ENCODE measurements around the gene PTPRG. TPM values are rescaled to one million over a fixed set of nuclear protein-coding genes. Genes with fewer than 3 reads are reported as not detected.

PTPRG gene
- total RNA-seq, 1 experiment from 2014 or later, result 69.3 TPM

- Histone ChIP-seq H4K91ac (ENCODE audit: insufficient read length, low read depth, low read length) (no peak overlapping the region), H3K23ac (ENCODE audit: insufficient read length, low read depth, low read length) (no peak overlapping the region), H3K27ac (ENCODE audit: insufficient read length, low read depth, low read length) (no peak overlapping the region), H3K23me2 (ENCODE audit: insufficient read length, low read depth, low read length, poor library complexity, severe bottlenecking) (no peaks in the 10 kb centered on the region), H3T11ph (ENCODE audit: low read length) (no peak overlapping the region), H3K14ac (ENCODE audit: insufficient read depth, low read length) (no peak overlapping the region), H3K56ac (ENCODE audit: insufficient read length, low read depth, low read length) (no peak overlapping the region), H3K79me2 (ENCODE audit: insufficient read depth, low read length) (no peaks in the 10 kb centered on the region), H3K9me3 (ENCODE audit: control insufficient read depth, low read depth, low read length) (no peaks in the 10 kb centered on the region), H4K8ac (replicated peaks; ENCODE audit: insufficient read length, low read depth, low read length) (no peak overlapping the region), H2AK5ac (ENCODE audit: insufficient read length, low read length) (no peak overlapping the region), H3K4me2 (ENCODE audit: insufficient read depth, insufficient read length, low read length) (no peak overlapping the region), H2BK5ac (ENCODE audit: insufficient read length, low read length) (no peak overlapping the region), H4K5ac (ENCODE audit: insufficient read length, low read depth, low read length) (no peak overlapping the region), H3K9ac (ENCODE audit: extremely low read depth, insufficient read length, low read length) (no peak overlapping the region), H3K79me1 (ENCODE audit: insufficient read depth, low read depth, low read length, poor library complexity, severe bottlenecking) (no peaks in the 10 kb centered on the region), H2BK15ac (ENCODE audit: low read depth, low read length) (no peak overlapping the region), H2BK120ac (ENCODE audit: low read depth, low read length, poor library complexity, severe bottlenecking) (no peak overlapping the region), H3K4ac (ENCODE audit: low read depth, low read length) (no peak overlapping the region), H2BK20ac (ENCODE audit: low read depth, low read length, poor library complexity, severe bottlenecking) (no peak overlapping the region), H3K27me3 (ENCODE audit: insufficient read depth, low read length) (no peaks in the 10 kb centered on the region), H3K18ac (ENCODE audit: insufficient read length, low read depth, low read length) (no peak overlapping the region), H3K4me1 (ENCODE audit: insufficient read depth, low read length) (no peaks in the 10 kb centered on the region), H2AFZ (ENCODE audit: low read length) (no peak overlapping the region), H2BK12ac (ENCODE audit: insufficient read length, low read depth, low read length) (no peak overlapping the region), H4K20me1 (ENCODE audit: control insufficient read depth, insufficient read depth, insufficient read length) (no peaks in the 10 kb centered on the region)
- Mint-ChIP-seq H3K36me3 (ENCODE audit: insufficient read depth in 1 of 3, low read depth in 3 of 3) (peaks cover 14 to 23% (median 16%) of the 10 kb centered on the region in 3 experiments; a peak in 6 of 7 replicates), H3K27ac (no peak overlapping the region), H3K9me3 (peaks cover 13 to 16% of the 10 kb centered on the region in 2 experiments), H3K27me3 (ENCODE audit: low read depth) (no peaks in the 10 kb centered on the region), H3K4me1 (no peaks in the 10 kb centered on the region), H3K4me3 (no peak overlapping the region)
- WGBS (ENCODE audit: extremely low coverage, insufficient read length, low lambda C conversion rate), result 100% methylated on average over 1 of the region's 3 CpGs
- TF ChIP-seq, protein P1, sequence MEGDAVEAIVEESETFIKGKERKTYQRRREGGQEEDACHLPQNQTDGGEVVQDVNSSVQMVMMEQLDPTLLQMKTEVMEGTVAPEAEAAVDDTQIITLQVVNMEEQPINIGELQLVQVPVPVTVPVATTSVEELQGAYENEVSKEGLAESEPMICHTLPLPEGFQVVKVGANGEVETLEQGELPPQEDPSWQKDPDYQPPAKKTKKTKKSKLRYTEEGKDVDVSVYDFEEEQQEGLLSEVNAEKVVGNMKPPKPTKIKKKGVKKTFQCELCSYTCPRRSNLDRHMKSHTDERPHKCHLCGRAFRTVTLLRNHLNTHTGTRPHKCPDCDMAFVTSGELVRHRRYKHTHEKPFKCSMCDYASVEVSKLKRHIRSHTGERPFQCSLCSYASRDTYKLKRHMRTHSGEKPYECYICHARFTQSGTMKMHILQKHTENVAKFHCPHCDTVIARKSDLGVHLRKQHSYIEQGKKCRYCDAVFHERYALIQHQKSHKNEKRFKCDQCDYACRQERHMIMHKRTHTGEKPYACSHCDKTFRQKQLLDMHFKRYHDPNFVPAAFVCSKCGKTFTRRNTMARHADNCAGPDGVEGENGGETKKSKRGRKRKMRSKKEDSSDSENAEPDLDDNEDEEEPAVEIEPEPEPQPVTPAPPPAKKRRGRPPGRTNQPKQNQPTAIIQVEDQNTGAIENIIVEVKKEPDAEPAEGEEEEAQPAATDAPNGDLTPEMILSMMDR (conservative IDR thresholded peaks at IDR 0.05), result no peak
- DNase-seq, result no peak
These were observed 739.2 kb downstream of the PTPRG start for GRCh38 chr3:62300617-62301016.
